Stimulated activated naive CD4-positive, alpha-beta T cell (primary cell): Measurements from ENCODE around the gene LARP1B.
"Not testable (repeated sequence)": the region's sequence is repeated elsewhere in the genome, so short reads cannot be mapped to it uniquely, and the experiment has no call there.

Experiments used
- DNase-seq, 6 experiments: peaks; one replicate each; lab custom pipeline; 2025; lab: John Stamatoyannopoulos, UW

The LARP1B gene

DNA sequence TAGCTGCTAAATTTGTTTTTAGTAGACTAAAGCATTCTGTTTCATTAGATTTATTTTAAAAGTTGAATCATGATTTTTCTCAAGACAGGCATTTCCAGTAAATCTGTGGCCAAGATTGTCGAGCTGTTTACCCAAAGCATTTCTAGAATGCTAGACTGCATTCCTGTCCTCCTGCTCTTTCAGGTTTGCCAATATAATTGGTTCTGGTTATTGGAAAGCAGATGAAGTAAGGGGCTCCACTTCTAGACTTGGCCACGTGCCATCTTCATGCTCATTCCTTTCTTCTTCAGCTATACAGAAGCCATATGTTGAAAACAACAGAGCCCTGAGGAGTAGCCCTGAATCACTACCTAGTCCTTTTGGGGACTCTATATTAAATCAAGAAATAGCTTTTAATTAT, 164.0 kb downstream of the LARP1B start:
- no peak for DNase-seq

DNA sequence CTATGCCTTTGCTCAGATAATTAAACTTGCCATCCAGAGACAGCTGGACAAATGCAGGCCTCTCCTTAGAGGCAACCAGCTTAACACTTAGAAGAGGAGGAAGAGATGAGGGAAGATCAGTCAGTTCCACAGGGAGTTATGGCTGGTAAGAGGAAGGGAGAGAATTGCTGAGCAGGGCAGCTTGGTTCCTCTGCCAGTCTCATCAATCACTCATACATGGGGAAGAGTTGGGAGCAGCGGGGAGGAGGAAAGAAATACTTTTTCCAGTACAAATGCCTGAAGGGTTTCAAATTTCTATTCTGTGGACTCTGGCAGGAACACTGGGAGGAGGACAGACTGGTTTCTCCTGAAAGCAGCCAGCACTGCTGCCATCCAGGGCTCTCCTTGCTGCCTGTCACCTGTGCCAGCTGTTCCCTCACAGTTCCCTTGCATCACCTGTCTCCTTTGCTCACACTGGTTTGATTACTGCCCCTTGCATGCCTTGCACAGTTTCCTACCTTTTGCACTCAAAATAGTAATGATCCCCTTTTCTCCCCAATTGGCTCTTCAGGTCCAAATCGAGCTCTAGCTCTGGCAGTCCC, 167.0 kb downstream of the LARP1B start:
- no peak for DNase-seq

DNA sequence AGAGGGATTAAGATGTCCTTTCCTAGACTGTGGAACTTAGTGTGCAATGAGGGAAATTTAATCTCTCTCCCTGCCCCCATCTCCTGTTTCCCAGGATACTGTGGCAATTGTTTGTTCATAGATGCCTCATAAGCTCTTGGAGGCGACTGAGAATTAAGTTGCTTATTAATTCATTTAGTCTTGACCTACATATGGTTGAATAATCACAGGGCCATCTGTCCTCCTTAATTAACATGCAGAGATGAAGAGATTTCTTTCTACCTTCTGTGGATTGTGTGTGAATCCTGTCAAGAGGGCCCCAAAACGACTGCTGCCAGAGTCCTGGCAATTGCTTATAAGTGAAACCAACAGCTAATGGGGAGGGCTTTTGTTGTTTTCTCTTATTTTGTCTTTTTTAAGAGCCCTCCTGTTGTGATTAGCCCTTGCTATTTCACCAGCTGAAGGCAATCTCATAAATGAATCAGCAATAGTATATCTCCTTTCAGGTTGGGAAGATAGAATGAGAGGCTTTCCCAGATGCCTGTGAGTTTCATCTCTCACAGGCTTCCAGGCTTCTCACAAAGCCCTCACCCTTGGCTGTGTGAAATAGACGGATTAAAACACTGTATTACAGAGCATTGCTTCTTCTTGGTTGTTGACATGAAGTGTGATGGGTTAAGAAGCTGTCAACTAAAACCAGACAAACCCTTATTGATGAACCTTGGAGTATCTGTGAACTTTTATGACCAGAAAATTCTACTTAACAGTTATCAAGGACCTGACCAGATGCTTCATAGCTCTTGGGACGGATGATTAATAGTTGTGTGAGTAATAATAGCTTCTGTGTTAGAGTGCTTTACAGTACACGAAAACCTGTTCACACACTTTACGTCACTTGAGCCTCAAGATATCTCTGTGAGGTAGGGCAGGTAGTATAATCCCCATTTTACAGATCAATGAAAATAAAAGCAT, 168.0 kb downstream of the LARP1B start:
- no peak for DNase-seq

DNA sequence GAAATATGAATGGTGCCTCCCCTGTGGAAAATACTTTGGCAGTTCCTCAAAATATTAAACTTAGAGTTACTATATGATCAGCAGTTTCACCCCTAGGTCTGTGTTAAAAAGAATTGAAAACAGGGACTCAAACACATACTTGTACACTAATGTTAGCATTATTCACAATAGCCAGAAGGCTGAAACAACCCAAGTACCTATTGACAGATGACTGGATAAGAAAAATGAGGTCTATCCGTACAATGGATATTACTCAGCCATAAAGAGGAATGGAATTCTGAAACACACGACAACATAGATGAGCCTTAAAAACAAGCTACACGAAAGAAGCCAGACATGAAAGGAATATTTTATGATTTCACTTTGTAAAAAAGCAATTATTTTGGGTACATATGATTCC, 171.6 kb downstream of the LARP1B start:
- no peak for DNase-seq

- no peak for DNase-seq
Observed at GRCh38 chr4:128234836-128235235, 173.7 kb downstream of the LARP1B start.

GRCh38 chr4:128241019-128241418, 179.9 kb downstream of the LARP1B start:
- DNase-seq, result no peak

DNA sequence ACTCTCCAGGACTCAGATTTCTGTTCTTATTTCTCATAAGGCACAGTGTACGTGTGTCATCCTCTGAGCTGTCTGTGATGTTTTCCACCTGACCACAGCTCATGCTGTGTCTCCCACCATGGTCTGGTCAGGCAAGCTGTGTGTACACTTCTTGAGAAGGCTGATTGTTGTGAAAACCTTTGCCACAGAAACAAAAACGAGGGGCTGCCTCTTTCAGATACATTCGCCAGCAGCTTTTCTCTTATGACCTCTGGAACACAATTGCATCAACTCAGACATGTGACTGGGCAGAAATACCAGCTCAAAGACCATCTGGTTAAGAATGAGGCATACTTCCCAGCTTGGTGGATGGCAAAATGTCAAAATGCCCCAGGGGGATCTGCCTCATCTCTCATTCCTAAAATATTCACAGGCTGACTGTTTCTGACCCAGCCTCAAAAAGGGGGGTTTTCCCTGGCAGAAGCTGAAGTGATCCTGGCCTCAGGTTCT, 180.4 kb downstream of the LARP1B start:
- no peak for DNase-seq

- DNase-seq, result no peak
Observed at GRCh38 chr4:128241981-128242380, 180.9 kb downstream of the LARP1B start.

DNA sequence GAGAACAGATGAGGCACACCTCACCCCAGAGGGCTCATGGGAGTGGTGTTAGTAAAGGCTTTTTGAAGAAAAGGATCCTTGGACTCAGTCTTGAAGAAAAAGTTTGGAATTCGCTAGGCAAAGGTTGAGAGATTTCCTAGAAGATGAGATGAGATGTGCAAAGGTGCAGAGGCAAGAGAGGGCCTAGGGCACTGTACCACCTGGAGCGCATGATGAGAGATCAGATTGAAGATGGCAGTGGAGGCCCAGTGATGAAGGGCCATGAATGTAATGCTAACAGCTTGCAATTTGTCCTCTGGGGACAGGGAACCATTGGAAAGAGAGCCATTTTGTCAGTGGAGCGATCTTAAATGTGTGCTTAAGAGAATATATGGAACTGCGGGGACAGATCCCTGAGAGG, 181.5 kb downstream of the LARP1B start:
- no peak for DNase-seq

DNA sequence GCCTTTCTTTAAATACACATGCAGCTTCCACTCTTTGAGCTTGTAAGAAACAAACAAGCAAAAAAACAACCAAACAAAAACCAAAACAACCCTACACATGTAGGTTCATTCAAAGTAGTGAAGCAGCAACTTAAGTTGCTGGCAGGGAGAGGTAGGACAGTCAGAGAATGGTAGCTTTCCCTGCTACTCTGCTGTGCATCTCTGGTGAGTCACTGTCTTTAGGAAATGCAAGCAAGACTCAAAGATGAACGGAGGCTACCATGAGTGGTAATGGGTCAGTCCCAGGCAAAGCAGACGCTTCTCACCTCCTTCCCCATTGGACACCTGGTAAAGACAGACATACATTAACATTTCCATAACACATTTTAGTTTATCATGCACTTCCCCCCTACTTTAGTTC, 183.3 kb downstream of the LARP1B start:
- DNase-seq, result no peak

- DNase-seq, result not testable (repeated sequence)
Observed at GRCh38 chr4:128245391-128245790, 184.3 kb downstream of the LARP1B start.

- no peak for DNase-seq
Observed at GRCh38 chr4:128247906-128248305, 186.8 kb downstream of the LARP1B start.

DNA sequence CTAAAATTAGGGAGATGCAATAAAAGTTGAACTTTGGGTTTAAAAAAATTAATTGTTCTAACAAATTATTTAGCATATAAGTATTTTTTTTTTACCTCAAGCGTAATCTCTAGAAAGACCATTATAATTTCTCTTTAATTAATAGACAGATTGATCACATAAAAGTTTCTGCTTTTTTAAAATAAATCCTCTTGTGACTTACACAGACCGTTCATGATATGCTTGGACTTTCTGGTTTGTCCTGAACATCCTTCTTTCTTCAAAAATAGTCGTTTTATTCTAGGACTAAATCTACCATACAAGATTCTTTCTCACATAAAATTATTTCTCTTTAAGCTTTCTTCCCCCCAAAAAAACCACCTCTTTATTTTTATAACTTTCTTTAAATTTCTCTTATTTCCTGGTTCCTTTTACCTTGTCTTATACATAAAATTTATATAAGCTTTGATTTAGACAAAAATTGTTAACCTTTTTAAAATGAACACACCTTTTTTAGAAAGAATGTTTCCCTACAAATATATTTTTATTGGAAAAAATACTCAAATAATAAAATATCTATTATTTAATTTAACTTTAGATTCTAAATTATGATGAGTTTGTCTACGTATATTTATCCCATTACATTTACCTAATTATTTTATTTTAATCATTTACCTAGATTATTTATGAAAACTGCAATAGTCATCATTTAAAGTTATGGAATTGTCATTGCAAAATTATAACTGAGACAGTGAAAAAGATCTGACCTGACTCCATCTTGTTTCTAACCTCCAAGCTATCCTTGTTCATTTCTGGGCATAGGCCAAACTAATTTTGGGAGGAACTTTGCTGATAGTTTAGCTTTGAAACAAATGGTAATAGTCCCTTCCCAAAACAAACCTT, 188.9 kb downstream of the LARP1B start:
- no peak for DNase-seq

DNA sequence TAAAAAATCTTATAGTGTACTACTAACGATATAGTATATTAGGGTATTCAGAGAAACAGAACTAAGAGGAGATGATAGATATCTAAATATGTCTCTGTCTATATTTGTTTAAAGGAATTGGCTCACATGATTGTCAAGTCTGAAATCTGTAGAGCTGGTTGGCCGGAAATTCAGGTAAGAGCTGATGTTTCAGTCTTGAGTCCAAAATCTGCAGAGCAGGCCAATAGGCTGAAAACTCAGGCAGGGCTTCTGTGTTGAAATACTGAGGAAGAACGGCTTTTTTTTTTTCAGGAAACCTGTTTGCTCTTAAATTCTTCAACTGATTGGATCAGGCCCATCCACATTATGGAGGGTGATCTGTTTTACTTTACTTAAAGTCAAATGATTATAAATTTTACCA, 194.8 kb downstream of the LARP1B start:
- DNase-seq, result no peak

- no peak for DNase-seq
Observed at GRCh38 chr4:128256539-128256938, 195.4 kb downstream of the LARP1B start.

DNA sequence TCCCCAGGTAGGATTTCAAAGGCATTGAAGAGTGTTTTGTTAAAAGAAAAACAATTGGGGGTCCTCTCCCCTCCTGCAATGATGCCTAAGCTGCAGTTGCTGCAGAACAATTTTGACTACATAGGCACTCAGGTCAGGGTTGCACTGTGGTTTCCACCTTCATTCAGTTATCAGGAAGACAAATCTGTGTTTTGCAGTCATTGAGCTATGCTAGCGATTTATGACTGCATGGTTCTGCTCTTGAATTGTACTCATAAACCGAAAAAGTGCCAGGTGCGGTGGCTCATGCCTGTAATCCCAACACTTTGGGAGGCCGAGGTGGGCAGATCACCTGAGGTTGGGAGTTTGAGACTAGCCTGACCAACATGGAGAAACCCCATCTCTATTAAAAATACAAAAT, 197.1 kb downstream of the LARP1B start:
- DNase-seq, result not testable (repeated sequence)

DNA sequence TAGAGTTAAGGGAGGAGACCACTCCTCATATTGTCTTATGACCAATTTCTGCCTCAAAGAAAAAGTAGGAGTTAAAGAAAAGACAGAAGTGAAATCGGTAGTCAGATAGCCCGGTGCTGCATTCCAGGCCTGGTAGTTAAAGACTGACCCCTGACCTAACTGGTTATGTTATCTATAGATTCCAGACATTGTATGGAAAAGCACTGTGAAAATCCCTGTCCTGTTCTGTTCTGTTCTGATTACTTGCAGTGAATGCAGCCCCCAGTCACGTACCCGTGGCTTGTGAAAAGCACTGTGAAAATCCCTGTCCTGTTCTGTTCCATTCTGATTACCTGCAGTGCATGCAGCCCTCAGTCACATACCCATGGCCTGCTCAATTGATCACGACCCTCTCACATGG, 198.8 kb downstream of the LARP1B start:
- DNase-seq, result not testable (repeated sequence)
